ENCODE results near the gene PCDHA12.
"Not testable (repeated sequence)": the region's sequence is repeated elsewhere in the genome, so short reads cannot be mapped to it uniquely, and the experiment has no call there.

The PCDHA12 gene

DNA sequence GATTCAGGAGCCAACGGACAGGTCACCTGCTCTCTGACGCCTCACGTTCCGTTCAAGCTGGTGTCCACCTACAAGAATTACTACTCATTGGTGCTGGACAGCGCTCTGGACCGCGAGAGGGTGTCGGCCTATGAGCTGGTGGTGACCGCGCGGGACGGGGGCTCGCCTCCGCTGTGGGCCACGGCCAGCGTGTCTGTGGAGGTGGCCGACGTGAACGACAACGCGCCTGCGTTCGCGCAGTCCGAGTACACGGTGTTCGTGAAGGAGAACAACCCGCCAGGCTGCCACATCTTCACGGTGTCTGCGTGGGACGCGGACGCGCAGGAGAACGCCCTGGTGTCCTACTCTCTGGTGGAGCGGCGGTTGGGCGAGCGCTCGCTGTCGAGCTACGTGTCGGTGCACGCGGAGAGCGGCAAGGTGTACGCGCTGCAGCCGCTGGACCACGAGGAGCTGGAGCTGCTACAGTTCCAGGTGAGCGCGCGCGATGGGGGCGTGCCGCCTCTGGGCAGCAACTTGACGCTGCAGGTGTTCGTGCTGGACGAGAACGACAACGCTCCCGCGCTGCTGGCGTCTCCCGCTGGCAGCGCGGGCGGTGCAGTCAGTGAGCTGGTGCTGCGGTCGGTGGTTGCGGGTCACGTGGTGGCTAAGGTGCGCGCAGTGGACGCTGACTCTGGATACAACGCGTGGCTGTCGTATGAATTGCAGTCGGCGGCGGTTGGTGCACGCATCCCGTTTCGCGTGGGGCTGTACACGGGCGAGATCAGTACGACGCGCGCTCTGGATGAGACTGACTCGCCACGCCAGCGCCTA is 17.7 kb upstream of the PCDHA12 start:
- DNase-seq (ENCODE audit: low spot score), result no peak

- no peak for DNase-seq (ENCODE audit: low spot score)
Observed at GRCh38 chr5:140857987-140858240, 17.2 kb upstream of the PCDHA12 start.

DNA sequence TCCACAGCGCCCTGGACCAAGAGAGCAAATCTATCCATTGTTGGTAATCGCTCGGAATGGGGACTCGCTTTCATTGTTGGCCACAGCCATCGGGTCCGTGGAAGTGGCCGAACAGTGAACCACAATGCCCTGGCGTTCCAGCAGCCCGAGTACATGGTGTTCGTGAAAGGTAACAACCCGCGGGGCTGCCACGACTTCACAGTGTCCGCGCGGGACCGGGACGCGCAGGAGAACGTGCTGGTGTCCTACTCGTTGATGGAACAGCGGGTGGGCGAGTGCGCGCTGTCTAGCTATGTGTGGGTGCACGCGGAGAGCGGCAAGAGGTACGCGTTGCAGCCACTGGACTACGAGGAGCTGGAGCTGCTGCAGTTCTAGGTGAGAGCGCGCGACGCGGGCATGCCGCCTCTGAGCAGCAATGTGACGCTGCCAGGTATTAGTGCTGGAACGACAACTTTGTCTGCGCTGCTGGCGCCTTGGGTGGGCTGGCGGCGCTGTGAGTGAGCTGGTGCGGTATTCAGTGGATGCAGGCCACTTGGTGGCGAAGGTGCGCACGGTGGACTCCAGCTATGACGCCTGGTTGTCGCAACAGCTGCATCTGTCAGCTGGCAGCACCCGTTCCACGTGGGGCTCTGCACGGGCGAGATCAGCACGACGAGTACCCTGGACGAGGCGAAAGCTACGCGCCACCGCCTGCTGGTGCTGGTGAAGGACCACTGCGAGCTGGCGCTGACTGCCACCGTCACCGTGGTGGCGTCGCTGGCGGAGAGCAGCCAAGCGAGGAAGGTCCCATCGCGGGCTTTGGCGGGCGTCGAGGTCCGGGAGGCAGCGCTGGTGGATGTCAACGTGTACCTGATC is 12.4 kb upstream of the PCDHA12 start:
- no peak for DNase-seq (ENCODE audit: low spot score)

DNA sequence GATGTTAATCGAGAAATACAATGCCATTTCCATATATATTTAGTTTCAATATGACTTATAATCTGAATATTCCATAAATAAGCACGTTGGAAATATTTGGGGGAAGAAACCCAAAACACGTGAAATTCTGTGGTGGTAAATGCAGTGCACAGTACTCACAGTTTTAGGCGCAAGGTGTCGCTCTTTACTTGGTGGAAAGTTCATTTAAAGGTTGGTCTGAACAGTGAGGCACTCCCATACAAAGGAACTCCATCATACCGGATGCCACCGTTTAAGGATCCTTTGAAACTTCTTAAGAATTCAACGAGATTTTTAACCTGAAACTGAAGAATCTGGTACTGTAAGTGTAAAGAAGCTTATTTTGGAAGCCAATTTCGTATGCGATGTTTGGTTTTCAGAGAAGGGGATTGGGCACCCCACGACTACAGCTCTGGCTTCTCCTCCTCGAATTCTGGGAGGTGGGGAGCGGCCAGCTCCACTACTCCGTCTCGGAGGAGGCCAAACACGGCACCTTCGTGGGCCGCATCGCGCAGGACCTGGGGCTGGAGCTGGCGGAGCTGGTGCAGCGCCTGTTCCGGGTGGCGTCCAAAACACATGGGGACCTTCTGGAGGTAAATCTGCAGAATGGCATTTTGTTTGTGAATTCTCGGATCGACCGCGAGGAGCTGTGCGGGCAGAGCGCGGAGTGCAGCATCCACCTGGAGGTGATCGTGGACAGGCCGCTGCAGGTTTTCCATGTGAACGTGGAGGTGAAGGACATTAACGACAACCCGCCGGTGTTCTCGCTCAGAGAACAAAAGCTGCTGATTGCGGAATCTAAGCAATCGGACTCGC is 6.2 kb upstream of the PCDHA12 start, which contains the start of gene PCDHA11:
Gene PCDHA11 (plus strand): TSS at position 237 of the 834 bp plus-strand sequence. CDS start 147 bp downstream, at position 384.
- DNase-seq (ENCODE audit: low spot score), result no peak

GRCh38 chr5:140869555-140869886 is 5.6 kb upstream of the PCDHA12 start:
- DNase-seq (ENCODE audit: low spot score), result no peak

- DNase-seq (ENCODE audit: low spot score), result no peak
Observed at GRCh38 chr5:140870221-140871201, 4.6 kb upstream of the PCDHA12 start.

DNA sequence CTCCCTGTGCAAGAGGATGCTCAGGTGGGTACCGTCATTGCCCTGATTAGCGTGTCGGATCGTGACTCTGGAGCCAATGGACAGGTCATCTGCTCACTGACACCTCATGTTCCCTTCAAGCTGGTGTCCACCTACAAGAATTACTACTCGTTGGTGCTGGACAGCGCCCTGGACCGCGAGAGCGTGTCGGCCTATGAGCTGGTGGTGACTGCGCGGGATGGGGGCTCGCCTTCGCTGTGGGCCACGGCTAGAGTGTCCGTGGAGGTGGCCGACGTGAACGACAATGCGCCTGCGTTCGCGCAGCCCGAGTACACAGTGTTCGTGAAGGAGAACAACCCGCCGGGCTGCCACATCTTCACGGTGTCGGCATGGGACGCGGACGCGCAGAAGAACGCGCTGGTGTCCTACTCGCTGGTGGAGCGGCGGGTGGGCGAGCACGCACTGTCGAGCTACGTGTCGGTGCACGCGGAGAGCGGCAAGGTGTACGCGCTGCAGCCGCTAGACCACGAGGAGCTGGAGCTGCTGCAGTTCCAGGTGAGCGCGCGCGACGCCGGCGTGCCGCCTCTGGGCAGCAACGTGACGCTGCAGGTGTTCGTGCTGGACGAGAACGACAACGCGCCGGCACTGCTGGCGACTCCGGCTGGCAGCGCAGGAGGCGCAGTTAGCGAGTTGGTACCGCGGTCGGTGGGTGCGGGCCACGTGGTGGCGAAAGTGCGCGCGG is 1.6 kb downstream of the PCDHA12 start:
- not testable (repeated sequence) for DNase-seq (ENCODE audit: low spot score)

- no peak for DNase-seq (ENCODE audit: low spot score)
Observed at GRCh38 chr5:140877262-140877581, 2.1 kb downstream of the PCDHA12 start.

GRCh38 chr5:140881889-140882590 is 6.9 kb downstream of the PCDHA12 start, which contains the start of gene PCDHA13:
TSS of gene PCDHA13 (plus strand) at chr5:140882124. CDS start at chr5:140882269, 145 bp downstream.
- DNase-seq (ENCODE audit: low spot score), result no peak

DNA sequence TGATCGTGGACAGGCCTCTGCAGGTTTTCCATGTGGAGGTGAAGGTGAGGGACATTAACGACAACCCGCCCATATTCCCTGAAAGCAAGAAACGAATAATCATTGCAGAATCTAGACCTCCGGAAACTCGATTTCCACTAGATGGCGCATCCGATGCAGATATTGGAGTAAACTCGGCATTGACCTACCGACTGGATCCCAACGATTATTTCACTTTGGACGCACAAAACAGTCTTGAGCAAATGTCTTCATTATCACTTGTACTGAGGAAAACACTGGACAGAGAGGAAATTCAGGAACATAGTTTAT is 7.4 kb downstream of the PCDHA12 start:
- no peak for DNase-seq (ENCODE audit: low spot score)

DNA sequence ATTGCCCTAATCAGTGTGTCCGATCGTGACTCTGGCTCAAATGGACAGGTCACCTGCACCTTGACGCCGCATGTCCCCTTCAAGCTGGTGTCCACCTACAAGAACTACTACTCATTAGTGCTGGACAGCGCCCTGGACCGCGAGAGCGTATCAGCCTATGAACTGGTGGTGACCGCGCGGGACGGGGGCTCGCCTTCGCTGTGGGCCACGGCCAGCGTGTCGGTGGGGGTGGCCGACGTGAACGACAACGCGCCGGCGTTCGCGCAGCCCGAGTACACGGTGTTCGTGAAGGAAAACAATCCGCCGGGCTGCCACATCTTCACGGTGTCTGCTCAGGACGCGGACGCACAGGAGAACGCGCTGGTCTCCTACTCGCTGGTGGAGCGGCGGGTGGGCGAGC is 8.3 kb downstream of the PCDHA12 start:
- DNase-seq (ENCODE audit: low spot score), result no peak

DNA sequence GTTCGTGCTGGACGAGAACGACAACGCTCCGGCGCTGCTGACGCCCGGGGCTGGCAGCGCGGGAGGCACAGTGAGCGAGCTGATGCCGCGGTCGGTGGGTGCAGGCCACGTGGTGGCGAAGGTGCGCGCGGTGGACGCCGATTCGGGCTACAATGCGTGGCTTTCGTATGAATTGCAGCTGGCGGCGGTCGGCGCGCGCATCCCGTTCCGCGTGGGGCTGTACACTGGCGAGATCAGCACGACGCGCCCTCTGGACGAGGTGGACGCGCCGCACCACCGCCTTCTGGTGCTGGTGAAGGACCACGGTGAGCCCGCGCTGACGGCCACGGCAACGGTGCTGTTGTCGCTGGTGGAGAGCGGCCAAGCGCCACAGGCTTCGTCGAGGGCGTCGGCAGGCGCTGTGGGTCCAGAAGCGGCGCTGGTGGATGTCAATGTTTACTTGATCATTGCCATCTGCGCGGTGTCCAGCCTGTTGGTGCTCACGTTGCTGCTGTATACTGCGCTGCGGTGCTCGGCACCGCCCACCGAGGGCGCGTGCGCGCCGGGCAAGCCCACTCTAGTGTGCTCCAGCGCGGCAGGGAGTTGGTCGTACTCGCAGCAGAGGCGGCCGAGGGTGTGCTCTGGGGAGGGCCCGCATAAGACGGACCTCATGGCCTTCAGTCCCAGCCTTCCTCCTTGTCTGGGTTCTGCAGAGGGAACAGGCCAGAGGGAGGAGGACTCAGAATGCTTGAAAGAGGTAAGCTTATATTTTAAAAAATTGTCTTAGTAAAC is 9.0 kb downstream of the PCDHA12 start:
- DNase-seq (ENCODE audit: low spot score), result no peak

GRCh38 chr5:140916325-140916724 is 41.2 kb downstream of the PCDHA12 start:
- DNase-seq (ENCODE audit: low spot score), result no peak

- DNase-seq (ENCODE audit: low spot score), result no peak
Observed at GRCh38 chr5:140923601-140924000, 48.5 kb downstream of the PCDHA12 start.

GRCh38 chr5:140925806-140926442 is 50.8 kb downstream of the PCDHA12 start, which contains the start of gene PCDHAC1:
TSS of gene PCDHAC1 (plus strand) at chr5:140926299. CDS start at chr5:140926893, 594 bp downstream.
- no peak for DNase-seq (ENCODE audit: low spot score)

DNA sequence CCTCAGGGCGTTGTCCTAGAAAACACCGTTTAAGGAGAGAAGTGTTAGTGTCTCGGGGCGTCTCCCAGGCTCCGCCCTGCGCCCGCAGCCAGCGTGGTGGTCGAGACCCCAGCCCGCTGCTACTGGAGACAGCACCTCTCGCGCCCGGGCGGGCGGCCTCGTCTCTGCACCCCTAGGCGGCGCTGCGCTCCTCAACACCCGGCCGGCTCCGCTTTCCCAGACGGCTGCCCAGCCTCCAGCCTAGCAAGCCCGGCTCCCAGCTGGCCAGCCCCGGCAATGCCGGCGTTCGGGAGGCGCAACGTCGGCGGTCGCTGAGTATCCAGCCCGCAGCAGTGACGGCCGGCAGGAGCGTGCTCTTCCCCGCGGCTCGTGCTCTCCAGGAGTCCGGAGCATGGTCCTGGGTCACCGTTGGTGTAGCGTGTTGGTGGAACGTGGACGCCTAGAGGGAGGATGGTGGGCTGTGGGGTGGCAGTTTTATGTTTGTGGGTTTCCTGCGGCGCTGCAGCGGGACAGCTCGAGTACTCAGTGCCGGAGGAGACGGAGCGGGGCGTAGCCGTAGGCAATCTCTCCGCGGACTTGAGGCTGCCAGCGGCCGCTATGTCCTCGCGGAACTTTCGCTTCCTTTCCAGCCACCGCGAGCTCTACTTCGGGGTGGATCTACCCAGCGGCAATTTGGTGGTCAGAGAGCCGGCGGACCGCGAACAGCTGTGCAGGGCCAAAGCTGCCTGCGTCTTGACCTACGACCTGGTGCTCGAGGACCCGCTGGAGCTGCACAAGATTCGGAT is 51.5 kb downstream of the PCDHA12 start:
- no peak for DNase-seq (ENCODE audit: low spot score)

DNA sequence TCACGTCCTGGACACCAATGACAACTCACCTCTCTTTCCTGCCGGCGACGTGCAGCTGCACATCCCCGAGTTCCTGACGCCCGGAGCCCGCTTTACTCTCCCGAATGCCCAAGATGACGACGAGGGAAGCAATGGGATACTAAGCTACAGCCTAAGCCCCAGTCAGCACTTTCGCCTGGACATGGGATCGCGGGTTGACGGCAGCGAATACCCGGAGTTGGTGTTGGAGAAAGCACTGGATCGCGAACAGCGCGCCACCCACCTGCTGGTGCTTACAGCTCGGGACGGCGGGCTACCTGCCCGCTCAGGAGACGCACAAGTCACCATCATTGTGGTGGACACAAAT is 52.1 kb downstream of the PCDHA12 start:
- DNase-seq (ENCODE audit: low spot score), result no peak

All from hematopoietic multipotent progenitor cell treated with erythropoietin and hydrocortisone succinate and interleukin-3 and kit ligand, for 17 days (in vitro differentiated cells).